WTC11 (cell line): ENCODE measurements around the gene COMMD4. TPM values are rescaled to one million over a fixed set of nuclear protein-coding genes. Genes with fewer than 3 reads are reported as not detected.
A peak's percentile ranks its signal among the peaks of the same experiment; 100 is the strongest.
"Not testable (repeated sequence)": the region's sequence is repeated elsewhere in the genome, so short reads cannot be mapped to it uniquely, and the experiment has no call there.

Source experiments
- ATAC-seq: fragments of 200-7000 bp; cut with Tn5 transposase; 2 replicates; pipeline ENCODE4 v1.10.0; 2021; ENCODE audit warnings: mild to moderate bottlenecking, moderate library complexity
- CTCF ChIA-PET: fragments of 300-600 bp; sonication (Branson Sonifier 250); formaldehyde crosslinking; loops from one replicate; lab custom pipeline; 2021; ENCODE audit warnings: antibody characterized with exemption; lab: Charles Lee
- POLR2A ChIA-PET: fragments of 350-600 bp; sonication (Branson Sonifier 250); formaldehyde crosslinking; loops from one replicate; lab custom pipeline; 2021; ENCODE audit warnings: antibody characterized with exemption; lab: Charles Lee
- DNase-seq: peaks from one replicate; pipeline ENCODE4 v3.0.0; 2021; ENCODE audit warnings: low spot score
- H3K27ac Mint-ChIP-seq: 2 replicates; pipeline ENCODE4 v1.8.0; 2021; ENCODE audit warnings: mixed read lengths
- H3K27me3 Mint-ChIP-seq: 2 replicates; pipeline ENCODE4 v1.8.0; 2021; ENCODE audit warnings: low read depth, mild to moderate bottlenecking, moderate library complexity, mixed read lengths
- H3K36me3 Mint-ChIP-seq: 2 replicates; pipeline ENCODE4 v1.8.0; 2021; ENCODE audit warnings: mixed read lengths
- H3K4me1 Mint-ChIP-seq: 2 replicates; pipeline ENCODE4 v1.8.0; 2022; ENCODE audit warnings: mixed read lengths
- H3K4me3 Mint-ChIP-seq: 2 replicates; pipeline ENCODE4 v1.8.0; 2021; ENCODE audit warnings: mild to moderate bottlenecking, moderate library complexity, mixed read lengths
- H3K9me3 Mint-ChIP-seq: 2 replicates; pipeline ENCODE4 v1.8.0; 2021; ENCODE audit warnings: mixed read lengths
- ESRRA ChIP-seq: sonication (generic); formaldehyde crosslinking; IDR thresholded peaks from 2 replicates; pipeline ENCODE4 v1.8.1; 2022; ENCODE audit warnings: mild to moderate bottlenecking, missing genetic modification reagents, borderline replicate concordance
- FOXP1 ChIP-seq: sonication (generic); formaldehyde crosslinking; IDR thresholded peaks from 2 replicates; pipeline ENCODE4 v1.8.0; 2022; ENCODE audit warnings: missing genetic modification reagents, mild to moderate bottlenecking, moderate library complexity, borderline replicate concordance
- GTF2I ChIP-seq: fragments of 250-450 bp; sonication (Bioruptor Pico); conservative IDR thresholded peaks from 2 replicates; pipeline ENCODE4 v1.4.0; 2021; ENCODE audit warnings: mild to moderate bottlenecking
- HMGA2 ChIP-seq: fragments of 250-450 bp; sonication (Bioruptor Pico); IDR thresholded peaks from 2 replicates; pipeline ENCODE4 v1.4.0; 2021; ENCODE audit warnings: mild to moderate bottlenecking, moderate library complexity
- NFYB ChIP-seq: sonication (generic); formaldehyde crosslinking; conservative IDR thresholded peaks from 2 replicates; pipeline ENCODE4 v1.8.0; 2022; ENCODE audit warnings: low read depth, missing genetic modification reagents
- SOX15 ChIP-seq: fragments of 250-450 bp; sonication (Bioruptor Pico); IDR thresholded peaks from 2 replicates; pipeline ENCODE4 v1.9.0; 2021; ENCODE audit warnings: mild to moderate bottlenecking
- TP53 ChIP-seq: sonication (generic); formaldehyde crosslinking; IDR thresholded peaks from 2 replicates; pipeline ENCODE4 v1.8.1; 2023; ENCODE audit warnings: mild to moderate bottlenecking, missing genetic modification reagents
- microRNA-seq: library from miRNA; unstranded; fragments of <30 nt; microRNA quantifications from one replicate; pipeline ENCODE4 v1.2.0, GENCODE V29; 2022; ENCODE audit warnings: borderline number of aligned reads
- total RNA-seq: library from RNA; stranded (reverse); gene quantifications from 3 replicates; pipeline ENCODE4 v1.2.3, GENCODE V29; 2021
- TF ChIP-seq, protein P1 (sequence below): fragments of 250-450 bp; sonication (Bioruptor Pico); IDR thresholded peaks from 2 replicates; pipeline ENCODE4 v1.9.0; 2021; ENCODE audit warnings: mild to moderate bottlenecking
- TF ChIP-seq, protein P2 (sequence below): fragments of 250-450 bp; sonication (Bioruptor Pico); IDR thresholded peaks from 2 replicates; pipeline ENCODE4 v2.1.2; 2022; ENCODE audit warnings: mild to moderate bottlenecking, moderate library complexity
- TF ChIP-seq, protein P3 (sequence below): sonication (generic); formaldehyde crosslinking; IDR thresholded peaks from 2 replicates; pipeline ENCODE4 v1.8.1; 2022; ENCODE audit warnings: mild to moderate bottlenecking, missing genetic modification reagents, moderate library complexity, borderline replicate concordance
- TF ChIP-seq, protein P4 (sequence below): sonication (generic); formaldehyde crosslinking; IDR thresholded peaks from 2 replicates; pipeline ENCODE4 v1.8.1; 2022; ENCODE audit warnings: missing genetic modification reagents, borderline replicate concordance

The COMMD4 gene
- total RNA-seq, 1 experiment from 2014 or later: 140 TPM

DNA sequence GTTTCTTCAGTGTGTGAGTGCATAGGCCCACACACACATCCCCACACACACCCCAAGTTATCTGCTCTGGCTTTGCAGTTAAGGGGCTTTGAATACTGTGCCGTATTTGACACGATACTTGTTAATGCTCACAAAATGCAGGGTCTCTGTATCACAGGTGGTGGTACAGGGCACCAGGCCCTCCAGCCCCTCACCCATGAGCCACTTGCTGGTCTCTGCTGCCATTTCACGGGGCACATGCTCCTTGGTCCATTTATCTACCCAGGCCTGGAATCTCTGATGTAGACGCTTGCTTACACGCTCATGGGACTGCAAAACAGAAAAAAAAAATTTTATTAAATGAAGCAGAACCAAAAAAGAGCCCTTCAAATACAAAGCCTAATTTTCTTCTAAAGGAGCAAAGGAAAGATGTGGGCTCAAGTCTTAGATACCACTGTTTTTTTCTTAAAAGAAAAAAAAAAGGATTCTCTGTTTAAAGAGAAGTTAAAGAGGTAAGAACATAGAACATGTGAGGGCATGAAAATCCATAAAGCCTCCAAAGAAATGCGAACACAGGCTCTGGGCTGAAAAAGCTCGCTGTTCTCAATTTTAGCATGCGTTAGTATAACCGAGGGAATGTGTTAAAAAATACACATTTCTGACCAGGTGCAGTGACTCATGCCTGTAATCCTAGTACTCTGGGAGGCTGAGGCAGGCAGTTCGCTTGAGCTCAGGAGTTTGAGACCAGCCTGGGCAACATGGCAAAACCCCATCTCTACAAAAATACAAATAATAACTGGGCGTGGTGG is 36.2 kb downstream of the COMMD4 start:
- no peak for ATAC-seq
- TF ChIP-seq NFYB (CRISPR knock-in tag): no peak
- no peak for TF ChIP-seq GTF2I (CRISPR knock-in tag)
- no peak for TF ChIP-seq HMGA2 (CRISPR knock-in tag)
- TF ChIP-seq, protein P1, sequence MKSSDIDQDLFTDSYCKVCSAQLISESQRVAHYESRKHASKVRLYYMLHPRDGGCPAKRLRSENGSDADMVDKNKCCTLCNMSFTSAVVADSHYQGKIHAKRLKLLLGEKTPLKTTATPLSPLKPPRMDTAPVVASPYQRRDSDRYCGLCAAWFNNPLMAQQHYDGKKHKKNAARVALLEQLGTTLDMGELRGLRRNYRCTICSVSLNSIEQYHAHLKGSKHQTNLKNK (CRISPR knock-in tag): no peak
- no peak for TF ChIP-seq TP53 (CRISPR knock-in tag)

DNA sequence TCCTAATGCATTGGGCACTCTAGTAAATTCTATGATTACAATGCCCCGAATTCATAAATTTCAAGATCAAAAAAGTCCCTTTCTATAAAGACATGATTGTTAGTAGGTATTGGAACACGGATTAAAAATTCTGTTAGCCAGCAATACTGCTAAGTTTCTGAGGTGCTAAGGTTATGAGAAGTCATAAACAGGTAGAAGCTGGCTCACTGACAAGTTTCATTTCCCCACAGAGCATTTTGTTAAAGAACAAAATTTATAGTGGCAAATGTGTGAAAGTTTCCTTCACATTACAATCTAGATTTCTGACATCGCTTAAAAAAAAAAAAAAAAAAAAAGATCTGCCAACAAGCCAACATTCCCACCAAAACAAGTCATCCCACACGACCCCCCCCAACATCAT is 44.9 kb downstream of the COMMD4 start:
- no peaks in the 10 kb centered on the region for H3K27me3 Mint-ChIP-seq
- no peaks in the 10 kb centered on the region for H3K9me3 Mint-ChIP-seq
- DNase-seq (no peak), ATAC-seq (no peak)
- H3K36me3 Mint-ChIP-seq: peaks cover 76% of the 10 kb centered on the region
- no peaks in the 10 kb centered on the region for H3K4me1 Mint-ChIP-seq
- TF ChIP-seq FOXP1 (CRISPR knock-in tag): no peak
- TF ChIP-seq, protein P2, sequence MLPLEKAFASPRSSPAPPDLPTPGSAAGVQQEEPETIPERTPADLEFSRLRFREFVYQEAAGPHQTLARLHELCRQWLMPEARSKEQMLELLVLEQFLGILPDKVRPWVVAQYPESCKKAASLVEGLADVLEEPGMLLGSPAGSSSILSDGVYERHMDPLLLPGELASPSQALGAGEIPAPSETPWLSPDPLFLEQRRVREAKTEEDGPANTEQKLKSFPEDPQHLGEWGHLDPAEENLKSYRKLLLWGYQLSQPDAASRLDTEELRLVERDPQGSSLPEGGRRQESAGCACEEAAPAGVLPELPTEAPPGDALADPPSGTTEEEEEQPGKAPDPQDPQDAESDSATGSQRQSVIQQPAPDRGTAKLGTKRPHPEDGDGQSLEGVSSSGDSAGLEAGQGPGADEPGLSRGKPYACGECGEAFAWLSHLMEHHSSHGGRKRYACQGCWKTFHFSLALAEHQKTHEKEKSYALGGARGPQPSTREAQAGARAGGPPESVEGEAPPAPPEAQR: no peak
- TF ChIP-seq, protein P3, sequence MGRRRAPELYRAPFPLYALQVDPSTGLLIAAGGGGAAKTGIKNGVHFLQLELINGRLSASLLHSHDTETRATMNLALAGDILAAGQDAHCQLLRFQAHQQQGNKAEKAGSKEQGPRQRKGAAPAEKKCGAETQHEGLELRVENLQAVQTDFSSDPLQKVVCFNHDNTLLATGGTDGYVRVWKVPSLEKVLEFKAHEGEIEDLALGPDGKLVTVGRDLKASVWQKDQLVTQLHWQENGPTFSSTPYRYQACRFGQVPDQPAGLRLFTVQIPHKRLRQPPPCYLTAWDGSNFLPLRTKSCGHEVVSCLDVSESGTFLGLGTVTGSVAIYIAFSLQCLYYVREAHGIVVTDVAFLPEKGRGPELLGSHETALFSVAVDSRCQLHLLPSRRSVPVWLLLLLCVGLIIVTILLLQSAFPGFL (CRISPR knock-in tag): no peak
- TF ChIP-seq SOX15 (CRISPR knock-in tag): no peak
- no peak for TF ChIP-seq ESRRA (CRISPR knock-in tag)
- TF ChIP-seq, protein P4, sequence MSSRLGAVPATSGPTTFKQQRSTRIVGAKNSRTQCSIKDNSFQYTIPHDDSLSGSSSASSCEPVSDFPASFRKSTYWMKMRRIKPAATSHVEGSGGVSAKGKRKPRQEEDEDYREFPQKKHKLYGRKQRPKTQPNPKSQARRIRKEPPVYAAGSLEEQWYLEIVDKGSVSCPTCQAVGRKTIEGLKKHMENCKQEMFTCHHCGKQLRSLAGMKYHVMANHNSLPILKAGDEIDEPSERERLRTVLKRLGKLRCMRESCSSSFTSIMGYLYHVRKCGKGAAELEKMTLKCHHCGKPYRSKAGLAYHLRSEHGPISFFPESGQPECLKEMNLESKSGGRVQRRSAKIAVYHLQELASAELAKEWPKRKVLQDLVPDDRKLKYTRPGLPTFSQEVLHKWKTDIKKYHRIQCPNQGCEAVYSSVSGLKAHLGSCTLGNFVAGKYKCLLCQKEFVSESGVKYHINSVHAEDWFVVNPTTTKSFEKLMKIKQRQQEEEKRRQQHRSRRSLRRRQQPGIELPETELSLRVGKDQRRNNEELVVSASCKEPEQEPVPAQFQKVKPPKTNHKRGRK (CRISPR knock-in tag): no peak
- H3K27ac Mint-ChIP-seq: no peak overlapping the region
- ChIA-PET POLR2A (no interaction called here), CTCF (interaction anchor here (0.7 to 0.9 kb wide), 2 partner anchors 13 to 152 kb away, joined by 3 read pairs; no protein-coding TSS in a partner anchor)
- H3K4me3 Mint-ChIP-seq: no peak overlapping the region

More for the DNA sequence above, 36.2 kb downstream of the COMMD4 start:
- DNase-seq: no peak
- Mint-ChIP-seq H3K27ac (peak overlapping the region; percentile 18; the same call in 1 of the 2 replicates), H3K4me3 (no peak overlapping the region), H3K27me3 (no peaks in the 10 kb centered on the region), H3K9me3 (no peaks in the 10 kb centered on the region), H3K36me3 (peaks cover 54% of the 10 kb centered on the region), H3K4me1 (peaks cover 18% of the 10 kb centered on the region)
- ChIA-PET POLR2A (interaction anchor here (0.6 kb wide), 1 partner anchor 21 kb away, joined by 3 read pairs; no protein-coding TSS in a partner anchor), CTCF (interaction anchor here (0.6 kb wide), 1 partner anchor 207 kb away, joined by 3 read pairs; the partner anchor contains the start of gene PTPN9)

DNA sequence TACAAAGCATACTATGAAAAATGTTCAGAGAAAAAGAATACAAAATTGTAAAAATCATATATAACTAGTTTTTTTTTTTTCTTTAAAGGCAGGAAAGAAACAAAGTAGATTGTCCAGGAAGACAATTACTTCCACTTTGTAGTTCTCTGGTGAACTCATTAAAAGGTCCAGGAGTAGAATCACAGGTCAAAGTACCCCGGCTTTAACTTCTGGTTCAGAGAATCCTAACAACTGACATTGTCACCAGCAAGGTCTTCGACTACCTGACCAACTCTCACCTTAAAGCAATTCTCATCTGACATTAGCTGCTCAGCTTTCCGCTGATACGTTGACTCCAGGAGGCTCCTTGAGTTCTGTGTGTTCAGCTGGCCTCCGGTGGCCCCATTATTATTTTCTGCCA is 48.1 kb downstream of the COMMD4 start:
- not testable (repeated sequence) for H3K9me3 Mint-ChIP-seq, ATAC-seq, H3K27me3 Mint-ChIP-seq, DNase-seq, H3K4me1 Mint-ChIP-seq, H3K4me3 Mint-ChIP-seq
- H3K27ac Mint-ChIP-seq: peak overlapping the region; percentile 65; the same call in 1 of the 2 replicates
- ChIA-PET CTCF (interaction anchor here (0.9 kb wide), 1 partner anchor 16 kb away, joined by 3 read pairs; no protein-coding TSS in a partner anchor), POLR2A (interaction anchor here (0.6 kb wide), 1 partner anchor 16 kb away, joined by 3 read pairs; no protein-coding TSS in a partner anchor)
- peaks cover 79% of the 10 kb centered on the region for H3K36me3 Mint-ChIP-seq

Small RNAs within 50 kb of the gene (microRNA-seq; reads per million reads assigned to microRNA genes)
- not detected for gene MIR631

Other genes starting within 250 kb of the COMMD4 start
- gene C15orf39, start 134.2 kb upstream of the COMMD4 start, total RNA-seq: 39.9 to 52.8 TPM (median 41.6 TPM) in 3 replicates
- gene GOLGA6C, start 77.7 kb upstream of the COMMD4 start, total RNA-seq: 0.52 to 0.60 TPM (median 0.55 TPM) in 3 replicates
- gene GOLGA6D, start 53.2 kb upstream of the COMMD4 start, total RNA-seq: 2.1 to 2.6 TPM (median 2.6 TPM) in 3 replicates
- 24.8 to 25.2 TPM (median 24.9 TPM) in 3 replicates for gene NEIL1, start 11.0 kb downstream of the COMMD4 start, total RNA-seq
- gene MAN2C1, start 32.5 kb downstream of the COMMD4 start, total RNA-seq: 148 to 155 TPM (median 151 TPM) in 3 replicates
- gene SIN3A, start 115.6 kb downstream of the COMMD4 start, total RNA-seq: 107 to 113 TPM (median 110 TPM) in 3 replicates
- gene PTPN9, start 243.3 kb downstream of the COMMD4 start, total RNA-seq: 36.1 to 45.5 TPM (median 36.6 TPM) in 3 replicates